Mesothelial cell of epicardium (in vitro differentiated cells): ENCODE measurements around the gene ZC2HC1C. TPM values are rescaled to one million over a fixed set of nuclear protein-coding genes. Genes with fewer than 3 reads are reported as not detected.

ENCODE experiments used
- DNase-seq, 2 experiments: peaks; one replicate each; pipeline ENCODE4 v3.0.0; 2021; ENCODE audit warnings: low spot score in 2 of 2; ENCODE audit not compliant: unreplicated experiment in 2 of 2
- H3K27ac Mint-ChIP-seq: 2 replicates; pipeline ENCODE4 v1.8.0; 2021; ENCODE audit warnings: mixed read lengths
- H3K27me3 Mint-ChIP-seq: 2 replicates; pipeline ENCODE4 v1.8.0; 2021; ENCODE audit warnings: low read depth, mixed read lengths
- H3K36me3 Mint-ChIP-seq: 2 replicates; pipeline ENCODE4 v1.8.0; 2021; ENCODE audit warnings: mixed read lengths
- H3K4me1 Mint-ChIP-seq: 2 replicates; pipeline ENCODE4 v1.8.0; 2021; ENCODE audit warnings: mixed read lengths
- H3K4me3 Mint-ChIP-seq: 2 replicates; pipeline ENCODE4 v1.8.0; 2021; ENCODE audit warnings: mild to moderate bottlenecking, moderate library complexity, mixed read lengths
- H3K9me3 Mint-ChIP-seq: 2 replicates; pipeline ENCODE4 v1.8.0; 2021; ENCODE audit warnings: mixed read lengths
- total RNA-seq: library from RNA; stranded (reverse); gene quantifications from 3 replicates; pipeline ENCODE4 v1.2.1, GENCODE V29; 2021
- TF ChIP-seq, protein P1 (sequence below): fragments of 200-600 bp; sonication (generic); IDR thresholded peaks from one replicate; pipeline ENCODE4 v1.5.0; 2021; ENCODE audit warnings: antibody characterized with exemption; ENCODE audit not compliant: unreplicated experiment

Gene ZC2HC1C
- total RNA-seq, 1 donor from 2014 or later: 2.3 TPM

DNA sequence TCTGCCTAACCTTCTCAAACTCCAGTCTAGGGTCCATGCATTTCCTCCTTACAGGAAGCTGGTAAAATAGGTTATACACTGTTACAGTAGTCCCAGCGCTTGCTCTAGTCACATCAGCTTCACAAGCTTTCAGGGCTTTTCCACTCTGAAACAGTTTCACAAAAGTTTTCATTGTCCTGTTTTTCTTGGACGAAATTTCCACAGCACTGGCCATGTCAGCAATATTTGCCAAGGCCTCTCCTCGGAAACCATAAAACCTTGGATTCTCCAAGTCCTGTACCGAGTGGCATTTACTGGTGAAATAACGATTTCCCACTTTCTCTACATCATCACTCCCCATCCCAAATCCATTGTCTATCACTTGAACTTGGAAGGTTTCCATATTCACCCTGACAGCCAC, 20.3 kb upstream of the ZC2HC1C start:
- Mint-ChIP-seq H3K4me1 (peaks cover 31% of the 10 kb centered on the region), H3K27ac (no peak overlapping the region), H3K9me3 (peaks cover 12% of the 10 kb centered on the region), H3K4me3 (no peak overlapping the region), H3K36me3 (peaks cover 29% of the 10 kb centered on the region), H3K27me3 (no peaks in the 10 kb centered on the region)
- no peak for DNase-seq
- TF ChIP-seq, protein P1, sequence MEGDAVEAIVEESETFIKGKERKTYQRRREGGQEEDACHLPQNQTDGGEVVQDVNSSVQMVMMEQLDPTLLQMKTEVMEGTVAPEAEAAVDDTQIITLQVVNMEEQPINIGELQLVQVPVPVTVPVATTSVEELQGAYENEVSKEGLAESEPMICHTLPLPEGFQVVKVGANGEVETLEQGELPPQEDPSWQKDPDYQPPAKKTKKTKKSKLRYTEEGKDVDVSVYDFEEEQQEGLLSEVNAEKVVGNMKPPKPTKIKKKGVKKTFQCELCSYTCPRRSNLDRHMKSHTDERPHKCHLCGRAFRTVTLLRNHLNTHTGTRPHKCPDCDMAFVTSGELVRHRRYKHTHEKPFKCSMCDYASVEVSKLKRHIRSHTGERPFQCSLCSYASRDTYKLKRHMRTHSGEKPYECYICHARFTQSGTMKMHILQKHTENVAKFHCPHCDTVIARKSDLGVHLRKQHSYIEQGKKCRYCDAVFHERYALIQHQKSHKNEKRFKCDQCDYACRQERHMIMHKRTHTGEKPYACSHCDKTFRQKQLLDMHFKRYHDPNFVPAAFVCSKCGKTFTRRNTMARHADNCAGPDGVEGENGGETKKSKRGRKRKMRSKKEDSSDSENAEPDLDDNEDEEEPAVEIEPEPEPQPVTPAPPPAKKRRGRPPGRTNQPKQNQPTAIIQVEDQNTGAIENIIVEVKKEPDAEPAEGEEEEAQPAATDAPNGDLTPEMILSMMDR: no peak

DNA sequence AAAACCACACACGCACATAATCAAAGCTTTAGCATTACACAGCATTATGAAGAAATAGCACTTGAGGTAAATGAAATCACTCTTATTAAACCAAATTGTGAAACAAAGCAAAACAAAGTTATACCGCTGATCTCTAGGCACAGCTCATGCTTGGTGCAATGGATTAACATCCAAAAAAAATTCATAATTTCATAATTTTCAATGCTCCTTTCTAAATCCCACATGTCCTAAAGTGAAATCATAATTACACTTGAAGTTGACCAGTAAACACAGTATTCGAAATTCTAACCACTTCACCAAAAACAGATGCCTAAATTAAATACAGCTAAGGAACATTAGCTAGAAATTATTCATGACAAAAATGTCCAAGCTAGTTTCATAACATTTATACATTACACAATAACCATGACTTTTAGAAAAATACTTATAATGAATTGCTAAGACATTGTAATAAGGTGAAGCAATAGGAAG, 19.7 kb upstream of the ZC2HC1C start:
- Mint-ChIP-seq H3K4me1 (peaks cover 31% of the 10 kb centered on the region), H3K27ac (peak overlapping the region; percentile 21), H3K4me3 (peak overlapping the region; percentile 71), H3K27me3 (no peaks in the 10 kb centered on the region), H3K9me3 (peaks cover 12% of the 10 kb centered on the region), H3K36me3 (peaks cover 29% of the 10 kb centered on the region)
- TF ChIP-seq, protein P1: no peak
- no peak for DNase-seq

DNA sequence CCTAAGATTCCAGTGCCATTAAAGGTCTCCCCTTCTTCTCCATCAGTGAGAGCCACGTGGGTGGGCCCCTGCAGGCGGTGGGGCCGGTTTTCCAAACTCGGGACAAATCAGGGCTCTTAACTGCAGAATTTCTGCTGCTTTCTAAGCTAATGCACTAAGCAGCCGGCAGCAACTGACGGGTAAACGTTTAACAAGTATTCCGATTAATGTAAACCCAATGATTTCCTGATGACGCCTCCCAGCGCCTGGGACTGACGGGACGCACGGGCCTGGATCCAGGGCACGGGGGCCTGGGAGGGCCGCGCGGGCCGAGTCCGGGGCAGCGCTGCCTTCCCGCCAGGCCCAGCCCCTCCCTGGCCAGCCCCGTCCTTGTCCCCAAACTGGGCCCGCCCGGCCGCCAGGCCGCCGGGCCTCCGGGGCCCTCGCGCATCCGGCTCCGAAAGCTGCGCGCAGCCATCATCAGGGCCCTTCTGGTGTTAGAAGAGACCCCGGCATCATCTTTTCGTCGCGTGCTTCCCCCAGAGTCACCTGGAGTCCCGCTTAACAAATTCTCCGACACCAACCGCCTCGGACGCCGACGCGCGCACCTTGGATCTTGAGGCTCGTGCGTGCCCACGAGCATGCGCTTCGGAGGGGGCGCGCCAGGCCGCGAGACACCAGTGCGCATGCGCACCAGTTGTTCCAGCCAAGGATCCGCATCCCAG, 18.4 kb upstream of the ZC2HC1C start, which contains the start of gene MLH3:
Gene MLH3, minus strand, starts transcription at position 616 of the 704 bp plus-strand sequence. CDS start 1,812 bp downstream, outside the sequence.
- TF ChIP-seq, protein P1: no peak
- Mint-ChIP-seq H3K4me1 (peaks cover 28% of the 10 kb centered on the region), H3K9me3 (peaks cover 12% of the 10 kb centered on the region), H3K36me3 (peaks cover 32% of the 10 kb centered on the region), H3K4me3 (peak within 1 kb of the TSS; percentile 91), H3K27ac (peak within 1 kb of the TSS; percentile 97), H3K27me3 (no peaks in the 10 kb centered on the region)
- peak; percentile 74 to 86 for DNase-seq

DNA sequence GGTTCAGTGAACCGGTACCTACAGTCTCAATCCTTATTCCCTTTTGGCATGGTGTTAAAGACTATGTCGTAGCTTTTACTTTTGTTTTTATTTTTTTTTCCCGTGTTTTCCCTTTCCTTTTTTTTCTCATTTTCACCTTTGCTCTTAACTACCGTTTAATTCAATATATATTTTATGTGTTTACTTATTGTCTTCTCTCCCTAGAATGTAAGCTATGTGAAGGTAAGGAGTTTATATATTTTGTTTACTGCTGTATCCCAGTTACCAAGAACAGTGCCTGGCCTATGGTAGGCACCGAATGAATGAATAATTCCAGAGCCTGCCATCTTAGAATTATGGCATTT, 17.9 kb upstream of the ZC2HC1C start:
- Mint-ChIP-seq H3K4me3 (peak overlapping the region; percentile 91), H3K27ac (peak overlapping the region; percentile 97), H3K9me3 (peaks cover 12% of the 10 kb centered on the region), H3K4me1 (peaks cover 26% of the 10 kb centered on the region), H3K36me3 (peaks cover 30% of the 10 kb centered on the region), H3K27me3 (no peaks in the 10 kb centered on the region)
- TF ChIP-seq, protein P1: no peak
- no peak for DNase-seq

GRCh38 chr14:75053396-75054291, 15.8 kb upstream of the ZC2HC1C start:
- TF ChIP-seq, protein P1: no peak
- DNase-seq: no peak
- peaks cover 20% of the 10 kb centered on the region for H3K36me3 Mint-ChIP-seq
- H3K4me1 Mint-ChIP-seq: peaks cover 26% of the 10 kb centered on the region
- H3K9me3 Mint-ChIP-seq: no peaks in the 10 kb centered on the region
- no peak overlapping the region for H3K4me3 Mint-ChIP-seq
- H3K27me3 Mint-ChIP-seq: no peaks in the 10 kb centered on the region
- H3K27ac Mint-ChIP-seq: peak overlapping the region; percentile 70
